Body of pancreas (tissue), 4 donors: ENCODE data around the gene SLC9A9.

Experiments used
- POLR2A ChIP-seq, 3 donors: fragments of 450-650 bp; IDR thresholded peaks; one replicate each; pipeline ENCODE4 v1.6.1; 2016; ENCODE audit warnings: antibody characterized with exemption in 3 of 3, mild to moderate bottlenecking in 2 of 3
- TF ChIP-seq, protein P1 (sequence below), 7 experiments: fragments of 450-650 bp in 4 of 7; fragments of 200-600 bp in 3 of 7; sonication (generic) in 3 of 7; IDR thresholded peaks; one replicate each; pipeline ENCODE4 v1.5.1; 2016 to 2019; ENCODE audit warnings: antibody characterized with exemption in 7 of 7

DNA sequence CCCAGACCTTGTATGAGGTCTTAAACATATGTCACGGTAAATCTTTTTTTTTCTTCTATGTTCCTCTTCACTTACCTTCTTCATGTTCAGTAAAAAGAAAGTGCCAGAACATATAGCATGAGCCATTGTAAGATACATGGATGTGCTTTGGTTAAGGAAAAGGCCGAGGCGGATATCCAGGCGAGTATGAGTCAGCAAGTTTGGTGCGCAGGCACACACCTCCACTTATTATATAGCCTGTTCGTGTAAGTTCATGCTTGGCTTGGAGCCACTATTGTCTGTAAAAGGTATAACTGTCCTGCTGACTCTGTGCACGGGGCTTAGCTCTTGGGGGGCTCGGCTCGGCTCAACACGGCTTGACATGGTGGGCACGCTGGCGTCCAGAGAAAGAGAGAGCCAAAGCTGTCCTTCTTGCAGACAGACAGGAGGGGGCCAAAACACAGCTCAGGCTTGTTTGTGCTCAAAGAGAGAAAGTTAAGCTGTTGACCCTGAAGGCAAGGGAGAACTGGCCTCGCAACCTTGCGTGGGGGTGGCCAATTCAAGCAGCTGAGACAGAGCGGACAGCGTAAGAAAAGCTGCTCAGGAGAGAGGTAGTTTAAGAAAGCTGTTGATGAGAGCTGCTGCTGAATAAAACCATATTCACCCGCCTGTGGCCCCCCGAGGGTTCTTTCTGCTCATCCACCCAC lies 251.2 kb downstream of the SLC9A9 start:
- TF ChIP-seq, protein P1, sequence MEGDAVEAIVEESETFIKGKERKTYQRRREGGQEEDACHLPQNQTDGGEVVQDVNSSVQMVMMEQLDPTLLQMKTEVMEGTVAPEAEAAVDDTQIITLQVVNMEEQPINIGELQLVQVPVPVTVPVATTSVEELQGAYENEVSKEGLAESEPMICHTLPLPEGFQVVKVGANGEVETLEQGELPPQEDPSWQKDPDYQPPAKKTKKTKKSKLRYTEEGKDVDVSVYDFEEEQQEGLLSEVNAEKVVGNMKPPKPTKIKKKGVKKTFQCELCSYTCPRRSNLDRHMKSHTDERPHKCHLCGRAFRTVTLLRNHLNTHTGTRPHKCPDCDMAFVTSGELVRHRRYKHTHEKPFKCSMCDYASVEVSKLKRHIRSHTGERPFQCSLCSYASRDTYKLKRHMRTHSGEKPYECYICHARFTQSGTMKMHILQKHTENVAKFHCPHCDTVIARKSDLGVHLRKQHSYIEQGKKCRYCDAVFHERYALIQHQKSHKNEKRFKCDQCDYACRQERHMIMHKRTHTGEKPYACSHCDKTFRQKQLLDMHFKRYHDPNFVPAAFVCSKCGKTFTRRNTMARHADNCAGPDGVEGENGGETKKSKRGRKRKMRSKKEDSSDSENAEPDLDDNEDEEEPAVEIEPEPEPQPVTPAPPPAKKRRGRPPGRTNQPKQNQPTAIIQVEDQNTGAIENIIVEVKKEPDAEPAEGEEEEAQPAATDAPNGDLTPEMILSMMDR (IDR thresholded peaks at IDR 0.05), result no peak
- TF ChIP-seq POLR2A (IDR thresholded peaks at IDR 0.05), result no peak
